Natural killer cell (primary cell): Measurements from ENCODE around the gene MLPH. TPM values are rescaled to one million over a fixed set of nuclear protein-coding genes. Genes with fewer than 3 reads are reported as not detected.

ENCODE experiments used
- ATAC-seq, 3 donors: fragments of 150-1000 bp in 2 of 3; fragments of 200-7000 bp in 1 of 3; cut with Tn5 transposase; 1 replicate in 1 of 3; 2 replicates in 2 of 3; pipeline ENCODE4 v1.10.0; 2021; ENCODE audit warnings: mild to moderate bottlenecking in 2 of 3, moderate library complexity in 2 of 3
- DNase-seq, 2 donors: peaks; one replicate each; pipeline versions ENCODE4 v3.0.0 to v3.0.0-alpha.2; 2013 to 2021; ENCODE audit warnings: mixed read lengths in 1 of 2
- H3K27ac ChIP-seq: one replicate; pipeline ENCODE4 v1.5.1; 2013; ENCODE audit warnings: mild to moderate bottlenecking, low read length
- H3K27me3 ChIP-seq: one replicate; pipeline ENCODE4 v1.6.1; 2013; ENCODE audit warnings: low read length; ENCODE audit not compliant: control insufficient read depth, insufficient read depth
- H3K36me3 ChIP-seq: one replicate; pipeline ENCODE4 v1.6.1; 2013; ENCODE audit warnings: low read length; ENCODE audit not compliant: control insufficient read depth, insufficient read depth
- H3K4me1 ChIP-seq: one replicate; pipeline ENCODE4 v1.6.1; 2013; ENCODE audit warnings: low read length; ENCODE audit not compliant: control insufficient read depth, insufficient read depth
- H3K4me3 ChIP-seq: one replicate; pipeline ENCODE4 v1.5.1; 2013; ENCODE audit warnings: low read length
- H3K9me3 ChIP-seq: one replicate; pipeline ENCODE4 v1.6.1; 2013; ENCODE audit warnings: low read length; ENCODE audit not compliant: control insufficient read depth, insufficient read depth
- H3K27ac Mint-ChIP-seq, 2 donors: one replicate each; pipeline ENCODE4 v1.8.0; 2022; ENCODE audit warnings: mild to moderate bottlenecking in 2 of 2, mixed read lengths in 2 of 2, moderate library complexity in 1 of 2
- H3K27me3 Mint-ChIP-seq, 2 donors: one replicate each; pipeline ENCODE4 v1.8.0; 2022; ENCODE audit warnings: low read depth in 2 of 2, mixed read lengths in 2 of 2
- H3K36me3 Mint-ChIP-seq: one replicate; pipeline ENCODE4 v1.8.0; 2022; ENCODE audit warnings: mixed read lengths
- H3K4me1 Mint-ChIP-seq, 2 donors: one replicate each; pipeline ENCODE4 v1.8.0; 2022; ENCODE audit warnings: mixed read lengths in 2 of 2
- H3K4me3 Mint-ChIP-seq: one replicate; pipeline ENCODE4 v1.8.0; 2022; ENCODE audit warnings: mild to moderate bottlenecking, moderate library complexity, mixed read lengths
- H3K9me3 Mint-ChIP-seq, 2 donors: one replicate each; pipeline ENCODE4 v1.8.0; 2022; ENCODE audit warnings: mixed read lengths in 2 of 2
- CTCF ChIP-seq: fragments of 200-600 bp; IDR thresholded peaks from one replicate; pipeline ENCODE4 v1.8.0; 2022; ENCODE audit warnings: antibody characterized with exemption
- WGBS: methylation state at CpG from one replicate; pipeline ENCODE4 v1.1.7; 2013; ENCODE audit warnings: missing lambda C conversion rate; ENCODE audit not compliant: insufficient coverage; 5-methylcytosine and 5-hydroxymethylcytosine counted together
- intact Hi-C: fragments of 100-400 bp; cut with micrococcal nuclease; formaldehyde crosslinking; loops from one replicate; pipeline ENCODE4 v1.14.2; 2022
- total RNA-seq, 4 donors: library from RNA; stranded (reverse); fragments of 120-200 nt in 1 of 4; gene quantifications; one replicate each; pipeline versions ENCODE4 v1.2.3 to v1.2.4, GENCODE V29; 2013 to 2022

The MLPH gene
- total RNA-seq, 3 donors from 2014 or later (not counting 1 experiment from before 2014, with no cell fraction given), result not detected

DNA sequence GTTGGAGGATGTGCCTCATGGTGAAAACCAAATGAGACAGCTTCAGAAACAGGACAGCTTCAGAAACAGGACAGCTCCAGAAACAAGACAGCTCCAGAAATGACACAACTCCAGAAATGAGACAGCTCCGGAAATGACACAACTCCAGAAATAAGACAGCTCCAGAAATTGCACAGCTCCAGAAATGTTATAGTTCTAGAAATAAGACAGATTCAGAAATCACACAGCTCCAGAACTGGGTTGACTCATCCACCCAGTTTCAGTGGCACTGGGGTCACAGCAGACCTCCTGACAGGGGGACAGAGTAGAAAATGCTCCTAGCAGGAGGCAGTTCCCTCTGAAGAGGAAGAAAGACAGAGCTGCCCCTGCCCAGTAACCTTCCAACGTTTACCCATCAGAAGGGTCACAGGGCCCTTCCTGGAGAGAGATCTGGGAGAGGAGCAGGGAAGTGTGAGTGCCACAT, 46.2 kb upstream of the MLPH start:
- peaks cover 5 to 6% of the 10 kb centered on the region in 2 donors for H3K4me1 Mint-ChIP-seq
- intact Hi-C loops, result no loop called here
- no peak for ATAC-seq

GRCh38 chr2:237441605-237442274, 45.3 kb upstream of the MLPH start:
- no peak for ATAC-seq
- no peaks in the 10 kb centered on the region for H3K9me3 Mint-ChIP-seq
- no peak overlapping the region for H3K4me3 Mint-ChIP-seq
- intact Hi-C loops, result no loop called here
- 25% methylated on average over 2 of the region's 2 CpGs for WGBS
- H3K4me1 Mint-ChIP-seq, result no peaks in the 10 kb centered on the region
- no peaks in the 10 kb centered on the region for H3K36me3 Mint-ChIP-seq
- no peak for TF ChIP-seq CTCF
- H3K27me3 Mint-ChIP-seq, result peaks cover 0 to 15% of the 10 kb centered on the region in 2 donors
- Histone ChIP-seq H3K9me3 (no peaks in the 10 kb centered on the region), H3K4me1 (no peaks in the 10 kb centered on the region), H3K4me3 (no peak overlapping the region), H3K36me3 (no peaks in the 10 kb centered on the region), H3K27ac (no peak overlapping the region), H3K27me3 (no peaks in the 10 kb centered on the region)
- H3K27ac Mint-ChIP-seq, result no peak overlapping the region
- DNase-seq, result peak in 1 of 2 donors; percentile 68

More for the DNA sequence above, 46.2 kb upstream of the MLPH start:
- no peak for TF ChIP-seq CTCF
- Mint-ChIP-seq H3K27me3 (peaks cover 0 to 15% of the 10 kb centered on the region in 2 donors), H3K9me3 (no peaks in the 10 kb centered on the region), H3K27ac (no peak overlapping the region), H3K4me3 (no peak overlapping the region), H3K36me3 (no peaks in the 10 kb centered on the region)
- Histone ChIP-seq H3K36me3 (no peaks in the 10 kb centered on the region), H3K4me1 (no peaks in the 10 kb centered on the region), H3K4me3 (no peak overlapping the region), H3K9me3 (no peaks in the 10 kb centered on the region), H3K27me3 (no peaks in the 10 kb centered on the region), H3K27ac (no peak overlapping the region)
- 73% methylated on average over 1 of the region's 2 CpGs for WGBS
- DNase-seq, result no peak

GRCh38 chr2:237444071-237444470, 43.0 kb upstream of the MLPH start:
- TF ChIP-seq CTCF, result no peak
- Histone ChIP-seq H3K9me3 (no peaks in the 10 kb centered on the region), H3K4me3 (no peak overlapping the region), H3K36me3 (no peaks in the 10 kb centered on the region), H3K27me3 (no peaks in the 10 kb centered on the region), H3K4me1 (no peaks in the 10 kb centered on the region), H3K27ac (no peak overlapping the region)
- ATAC-seq, result no peak
- intact Hi-C loops, result no loop called here
- no peak overlapping the region for H3K4me3 Mint-ChIP-seq
- WGBS, result 100% methylated on average over 2 of the region's 2 CpGs
- DNase-seq, result no peak
- H3K27ac Mint-ChIP-seq, result no peak overlapping the region
- peaks cover 0 to under 1% of the 10 kb centered on the region in 2 donors for H3K4me1 Mint-ChIP-seq
- H3K9me3 Mint-ChIP-seq, result no peaks in the 10 kb centered on the region
- peaks cover 0 to 15% of the 10 kb centered on the region in 2 donors for H3K27me3 Mint-ChIP-seq
- no peaks in the 10 kb centered on the region for H3K36me3 Mint-ChIP-seq
